B cell (primary cell): ENCODE measurements around the gene DIS3L2. TPM values are rescaled to one million over a fixed set of nuclear protein-coding genes. Genes with fewer than 3 reads are reported as not detected.
"Not testable (repeated sequence)": the region's sequence is repeated elsewhere in the genome, so short reads cannot be mapped to it uniquely, and the experiment has no call there.

Experiments used
- ATAC-seq: fragments of 200-7000 bp; cut with Tn5 transposase; one replicate; pipeline ENCODE4 v1.10.0; 2021; ENCODE audit warnings: low read depth, mild to moderate bottlenecking, moderate number of reproducible peaks, moderate library complexity
- CTCF ChIA-PET: fragments of 350-600 bp; sonication (Branson Sonifier 250); formaldehyde crosslinking; loops from one replicate; lab custom pipeline; 2021; ENCODE audit warnings: antibody characterized with exemption, inconsistent platforms; lab: Charles Lee
- POLR2A ChIA-PET: fragments of 350-600 bp; sonication (Branson Sonifier 250); formaldehyde crosslinking; loops from one replicate; lab custom pipeline; 2021; ENCODE audit warnings: antibody characterized with exemption; lab: Charles Lee
- DNase-seq: peaks from one replicate; pipeline ENCODE4 v3.0.0; 2013
- H2AFZ ChIP-seq: 2 replicates; pipeline ENCODE4 v1.6.1; 2012; ENCODE audit warnings: mild to moderate bottlenecking, low read depth, low read length; ENCODE audit not compliant: insufficient read depth, poor library complexity, severe bottlenecking
- H3K27ac ChIP-seq, 2 donors: 1 replicate in 1 of 2; 2 replicates in 1 of 2; pipeline ENCODE4 v1.5.1; 2012 to 2013; ENCODE audit warnings: low read length in 2 of 2, mild to moderate bottlenecking in 2 of 2, moderate library complexity in 1 of 2
- H3K27me3 ChIP-seq, 4 experiments: fragments of 200-600 bp in 1 of 4; sonication (generic) in 1 of 4; replicated peaks in 1 of 4; 1 replicate in 2 of 4; 2 replicates in 2 of 4; pipeline versions ENCODE4 v1.6.1 to v1.7.0; 2013 to 2016; ENCODE audit warnings: low read length in 3 of 4, mild to moderate bottlenecking in 2 of 4, mixed read lengths in 1 of 4, moderate library complexity in 1 of 4; ENCODE audit not compliant: insufficient read depth in 4 of 4, control insufficient read depth in 3 of 4; ENCODE audit errors: control extremely low read depth in 1 of 4
- H3K36me3 ChIP-seq, 2 experiments: replicated peaks in 1 of 2; 1 replicate in 1 of 2; 2 replicates in 1 of 2; pipeline versions ENCODE4 v1.6.1 to v1.7.1; 2013; ENCODE audit warnings: low read length in 1 of 2; ENCODE audit not compliant: insufficient read depth in 2 of 2, control insufficient read depth in 1 of 2; ENCODE audit errors: control extremely low read depth in 1 of 2, extremely low read depth in 1 of 2
- H3K4me1 ChIP-seq, 2 donors: fragments of 200-600 bp in 1 of 2; sonication (generic) in 1 of 2; 1 replicate in 1 of 2; 2 replicates in 1 of 2; pipeline versions ENCODE4 v1.5.1 to v1.6.1; 2013 to 2017; ENCODE audit warnings: low read length in 2 of 2; ENCODE audit not compliant: control insufficient read depth in 2 of 2, insufficient read depth in 2 of 2
- H3K4me2 ChIP-seq: replicated peaks from 2 replicates; pipeline ENCODE3; 2012; ENCODE audit warnings: mild to moderate bottlenecking, low read depth, low read length; ENCODE audit not compliant: poor library complexity, severe bottlenecking
- H3K4me3 ChIP-seq, 5 experiments: fragments of 200-600 bp in 1 of 5; sonication (generic) in 1 of 5; 1 replicate in 3 of 5; 2 replicates in 2 of 5; pipeline versions ENCODE4 v1.5.1 to v1.7.0; 2011 to 2016; ENCODE audit warnings: low read length in 4 of 5, mild to moderate bottlenecking in 4 of 5, low read depth in 2 of 5, control low read depth in 1 of 5, moderate library complexity in 1 of 5; ENCODE audit not compliant: insufficient read depth in 1 of 5; ENCODE audit errors: control extremely low read depth in 1 of 5, extremely low read depth in 1 of 5
- H3K79me2 ChIP-seq: fragments of 200-600 bp; sonication (generic); one replicate; pipeline ENCODE4 v1.6.0; 2016; ENCODE audit warnings: low read length; ENCODE audit not compliant: control insufficient read depth, insufficient read depth
- H3K9ac ChIP-seq: fragments of 200-600 bp; sonication (generic); 2 replicates; pipeline ENCODE4 v1.6.1; 2017; ENCODE audit warnings: mild to moderate bottlenecking, low read length, moderate library complexity
- H3K9me3 ChIP-seq, 3 donors: one replicate each; pipeline versions ENCODE4 v1.6.1 to v1.7.1; 2013; ENCODE audit warnings: low read length in 2 of 3; ENCODE audit not compliant: control insufficient read depth in 2 of 3, insufficient read depth in 1 of 3; ENCODE audit errors: control extremely low read depth in 1 of 3
- H4K20me1 ChIP-seq: 2 replicates; pipeline ENCODE4 v1.6.0; 2012; ENCODE audit warnings: mild to moderate bottlenecking, low read length; ENCODE audit not compliant: insufficient read depth, control insufficient read depth, poor library complexity, severe bottlenecking
- H3K27ac Mint-ChIP-seq: one replicate; pipeline ENCODE4 v1.8.0; 2021; ENCODE audit warnings: mixed read lengths
- H3K27me3 Mint-ChIP-seq: one replicate; pipeline ENCODE4 v1.8.0; 2021; ENCODE audit warnings: mixed read lengths
- H3K4me1 Mint-ChIP-seq: one replicate; pipeline ENCODE4 v1.8.0; 2021; ENCODE audit warnings: mixed read lengths
- H3K4me3 Mint-ChIP-seq: one replicate; pipeline ENCODE4 v1.8.0; 2021; ENCODE audit warnings: mixed read lengths
- H3K9me3 Mint-ChIP-seq: one replicate; pipeline ENCODE4 v1.8.0; 2022; ENCODE audit warnings: mixed read lengths; ENCODE audit not compliant: insufficient read depth
- CTCF ChIP-seq: fragments of 200-600 bp; IDR thresholded peaks from one replicate; pipeline ENCODE4 v1.8.0; 2022; ENCODE audit warnings: antibody characterized with exemption, mild to moderate bottlenecking
- EZH2 ChIP-seq: IDR thresholded peaks from 2 replicates; pipeline ENCODE4 v1.6.1; 2012; ENCODE audit warnings: borderline replicate concordance, low read depth, mild to moderate bottlenecking, moderate library complexity, low read length; ENCODE audit not compliant: insufficient read depth, poor library complexity, severe bottlenecking
- WGBS: methylation state at CpG from one replicate; pipeline ENCODE4 v1.1.5; 2013; ENCODE audit warnings: missing lambda C conversion rate; ENCODE audit not compliant: insufficient coverage; 5-methylcytosine and 5-hydroxymethylcytosine counted together
- intact Hi-C: fragments of 100-400 bp; cut with micrococcal nuclease; formaldehyde crosslinking; loops from one replicate; pipeline ENCODE4 v1.10.0; 2022
- polyA plus RNA-seq: library from polyadenylated mRNA; depleted of rRNA; stranded (reverse); fragments of >200 nt; gene quantifications from 2 replicates; pipeline ENCODE4 v1.2.3, GENCODE V29; 2012
- total RNA-seq, 2 donors: library from RNA; stranded (reverse); fragments of 120-200 nt in 1 of 2; gene quantifications; 1 replicate in 1 of 2; 2 replicates in 1 of 2; pipeline versions ENCODE4 v1.2.3 to v1.2.4, GENCODE V29; 2013 to 2022

The DIS3L2 gene
- total and polyA plus RNA-seq, 2 donors (not counting 1 experiment from before 2014, with no cell fraction given), result 34.5 to 70.1 TPM

DNA sequence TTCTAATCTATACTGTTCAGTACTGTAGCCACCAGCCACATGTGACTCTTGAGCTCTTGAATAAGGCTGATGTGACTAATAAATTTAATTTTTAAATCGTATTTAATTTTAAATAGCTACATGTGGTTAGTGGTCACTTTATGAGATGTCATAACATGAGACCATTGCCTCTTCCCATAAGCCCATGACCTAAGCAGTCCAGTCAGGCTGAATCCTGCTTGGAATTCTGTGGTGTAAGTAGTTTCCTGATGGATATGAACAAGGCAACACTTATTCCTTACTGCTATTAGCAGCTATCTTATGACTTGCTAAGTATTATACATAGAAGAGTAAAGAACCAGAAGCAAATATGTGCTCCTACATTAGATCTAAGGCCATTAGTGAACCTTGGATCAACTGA is 150.0 kb downstream of the DIS3L2 start:
- Histone ChIP-seq H4K20me1 (no peaks in the 10 kb centered on the region), H3K4me1 (no peaks in the 10 kb centered on the region), H3K27ac (no peak overlapping the region), H3K27me3 (no peaks in the 10 kb centered on the region), H3K36me3 (peaks cover 0 to 3% of the 10 kb centered on the region in 2 experiments), H3K4me3 (no peak overlapping the region), H3K9me3 (no peaks in the 10 kb centered on the region), H3K79me2 (no peaks in the 10 kb centered on the region), H3K9ac (no peak overlapping the region), H2AFZ (no peak overlapping the region), H3K4me2 (no peak overlapping the region)
- no peaks in the 10 kb centered on the region for H3K4me1 Mint-ChIP-seq
- ChIA-PET CTCF (no interaction called here), POLR2A (no interaction called here)
- H3K9me3 Mint-ChIP-seq, result peaks cover 4% of the 10 kb centered on the region
- ATAC-seq, result no peak
- H3K27me3 Mint-ChIP-seq, result no peaks in the 10 kb centered on the region
- H3K4me3 Mint-ChIP-seq, result no peak overlapping the region
- intact Hi-C loops, result no loop called here
- WGBS, result no CpG with 5 or more reads among the region's 1 CpG
- DNase-seq, result no peak
- TF ChIP-seq EZH2, result no peak
- no peak for TF ChIP-seq CTCF
- no peak overlapping the region for H3K27ac Mint-ChIP-seq

- intact Hi-C loops, result no loop called here
- no CpG with 5 or more reads among the region's 1 CpG for WGBS
- POLR2A ChIA-PET, result no interaction called here
- Mint-ChIP-seq H3K27ac (no peak overlapping the region), H3K9me3 (peaks cover 4% of the 10 kb centered on the region), H3K27me3 (no peaks in the 10 kb centered on the region), H3K4me3 (no peak overlapping the region), H3K4me1 (no peaks in the 10 kb centered on the region)
- Histone ChIP-seq H3K9me3 (no peaks in the 10 kb centered on the region), H3K36me3 (peaks cover 0 to 3% of the 10 kb centered on the region in 2 experiments), H3K4me2 (no peak overlapping the region), H3K79me2 (no peaks in the 10 kb centered on the region), H3K4me1 (no peaks in the 10 kb centered on the region), H3K4me3 (no peak overlapping the region), H3K27ac (no peak overlapping the region), H3K27me3 (no peaks in the 10 kb centered on the region), H4K20me1 (no peaks in the 10 kb centered on the region), H3K9ac (no peak overlapping the region), H2AFZ (no peak overlapping the region)
- CTCF ChIA-PET, result no interaction called here
- ATAC-seq, result no peak
- no peak for TF ChIP-seq EZH2
- no peak for TF ChIP-seq CTCF
- DNase-seq, result no peak
Measured at GRCh38 chr2:232113821-232114220, 152.3 kb downstream of the DIS3L2 start.

DNA sequence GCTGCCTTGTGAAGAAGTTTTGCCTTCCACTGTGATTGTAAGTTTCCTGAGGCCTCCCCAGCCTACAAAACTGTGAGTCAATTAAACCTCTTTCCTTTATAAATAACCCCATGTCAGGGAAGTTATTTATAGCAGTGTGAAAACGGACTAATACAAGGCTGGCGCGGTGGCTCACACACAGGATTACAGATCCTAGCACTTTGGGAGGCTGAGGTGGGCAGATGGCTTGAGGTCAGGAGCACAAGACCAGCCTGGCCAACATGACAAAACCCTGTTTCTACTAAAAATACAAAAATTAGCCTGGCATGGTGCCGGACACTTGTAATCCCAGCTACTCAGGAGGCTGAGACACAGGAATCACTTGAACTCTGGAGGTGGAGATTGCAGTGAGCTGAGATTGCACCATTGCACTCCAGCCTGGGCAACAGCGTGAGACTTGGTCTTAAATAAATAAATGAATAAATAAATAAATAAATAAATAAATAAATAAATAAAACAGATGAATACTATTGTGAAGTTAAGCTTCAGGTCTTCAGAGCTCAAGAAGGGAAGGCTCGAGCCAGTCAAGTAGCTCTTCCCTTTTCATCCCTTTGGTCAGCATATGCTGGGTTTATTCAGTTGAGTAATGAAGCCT is 154.3 kb downstream of the DIS3L2 start:
- H3K36me3 ChIP-seq, H3K4me1 ChIP-seq, ATAC-seq, H4K20me1 ChIP-seq, H3K79me2 ChIP-seq, POLR2A ChIA-PET, CTCF ChIA-PET, intact Hi-C loops, H3K27me3 ChIP-seq, H2AFZ ChIP-seq, H3K27me3 Mint-ChIP-seq, H3K9ac ChIP-seq, DNase-seq, H3K4me3 ChIP-seq, H3K4me3 Mint-ChIP-seq, H3K9me3 Mint-ChIP-seq, H3K27ac Mint-ChIP-seq, H3K9me3 ChIP-seq, H3K4me2 ChIP-seq, H3K27ac ChIP-seq, H3K4me1 Mint-ChIP-seq: not testable (repeated sequence)
- no CpG with 5 or more reads among the region's 6 CpGs for WGBS
